ENCODE results near the gene MTCL3.

Gene MTCL3

DNA sequence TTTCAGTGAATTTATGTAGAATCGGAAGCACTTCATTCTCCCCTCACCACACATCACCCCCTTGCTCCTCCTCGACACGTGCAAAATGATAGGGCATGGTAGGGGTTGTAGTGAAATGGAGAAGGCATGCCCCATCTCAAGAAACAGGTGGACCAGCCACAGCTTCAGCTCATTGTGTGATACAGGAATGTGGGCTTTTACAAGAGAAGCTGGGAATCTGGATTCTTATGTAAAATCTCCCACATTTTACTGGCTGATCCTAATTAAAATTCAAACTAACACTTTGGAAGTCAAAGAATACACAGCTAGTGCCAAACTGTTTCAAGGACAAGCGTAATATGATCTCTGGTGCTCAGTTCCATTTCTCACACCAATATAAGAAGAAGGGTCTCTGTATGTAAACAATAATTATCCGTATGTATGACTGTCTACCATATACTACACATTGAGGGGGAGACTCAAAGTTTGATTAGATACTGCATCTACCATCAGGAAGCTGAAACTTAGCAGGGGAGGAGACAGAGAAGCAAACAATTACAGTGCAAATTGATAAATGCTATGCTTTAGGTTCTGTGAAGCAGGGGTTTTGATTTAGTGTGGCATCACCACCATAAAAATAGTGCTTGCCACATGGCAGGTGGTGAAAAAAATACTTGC is 35.6 kb downstream of the MTCL3 start:
- no peaks in the 10 kb centered on the region for H4K20me1 ChIP-seq (ENCODE audit: insufficient read depth, low read length)
- no peaks in the 10 kb centered on the region for H3K9me3 ChIP-seq (ENCODE audit: low read length)
- DNase-seq (ENCODE audit: low spot score), result no peak
- no peaks in the 10 kb centered on the region for H3K36me3 ChIP-seq (ENCODE audit: insufficient read depth, low read length)
- ChIA-PET POLR2A (interaction anchor here (0.5 kb wide), 1 partner anchor 246 kb away, joined by 3 read pairs; no protein-coding TSS in a partner anchor), CTCF (ENCODE audit: unreplicated experiment) (no interaction called here)
- intact Hi-C loops (cut with micrococcal nuclease; ENCODE audit: unreplicated experiment), result no loop called here
- BruUV-seq (replicated peaks), result no TSS peak
- H3K9me2 ChIP-seq (ENCODE audit: insufficient read depth, low read length), result no peaks in the 10 kb centered on the region
- H3K4me2 ChIP-seq (ENCODE audit: low read length), result no peak overlapping the region
- H3K79me2 ChIP-seq (ENCODE audit: insufficient read depth, low read depth, low read length), result no peaks in the 10 kb centered on the region
- no peak overlapping the region for H3K4me3 ChIP-seq (ENCODE audit: low read depth, low read length, poor library complexity, severe bottlenecking)
- no peaks in the 10 kb centered on the region for H3K4me1 ChIP-seq (ENCODE audit: insufficient read depth, low read length, poor library complexity, severe bottlenecking)
- TF ChIP-seq, protein P1, sequence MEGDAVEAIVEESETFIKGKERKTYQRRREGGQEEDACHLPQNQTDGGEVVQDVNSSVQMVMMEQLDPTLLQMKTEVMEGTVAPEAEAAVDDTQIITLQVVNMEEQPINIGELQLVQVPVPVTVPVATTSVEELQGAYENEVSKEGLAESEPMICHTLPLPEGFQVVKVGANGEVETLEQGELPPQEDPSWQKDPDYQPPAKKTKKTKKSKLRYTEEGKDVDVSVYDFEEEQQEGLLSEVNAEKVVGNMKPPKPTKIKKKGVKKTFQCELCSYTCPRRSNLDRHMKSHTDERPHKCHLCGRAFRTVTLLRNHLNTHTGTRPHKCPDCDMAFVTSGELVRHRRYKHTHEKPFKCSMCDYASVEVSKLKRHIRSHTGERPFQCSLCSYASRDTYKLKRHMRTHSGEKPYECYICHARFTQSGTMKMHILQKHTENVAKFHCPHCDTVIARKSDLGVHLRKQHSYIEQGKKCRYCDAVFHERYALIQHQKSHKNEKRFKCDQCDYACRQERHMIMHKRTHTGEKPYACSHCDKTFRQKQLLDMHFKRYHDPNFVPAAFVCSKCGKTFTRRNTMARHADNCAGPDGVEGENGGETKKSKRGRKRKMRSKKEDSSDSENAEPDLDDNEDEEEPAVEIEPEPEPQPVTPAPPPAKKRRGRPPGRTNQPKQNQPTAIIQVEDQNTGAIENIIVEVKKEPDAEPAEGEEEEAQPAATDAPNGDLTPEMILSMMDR (conservative IDR thresholded peaks at IDR 0.05; ENCODE audit: low read length), result no peak
- TF ChIP-seq EZH2phosphoT487 (IDR thresholded peaks at IDR 0.05; ENCODE audit: borderline replicate concordance, low read depth, low read length), result no peak
- H2AFZ ChIP-seq (ENCODE audit: low read length), result no peak overlapping the region
- H3K27ac ChIP-seq (ENCODE audit: low read depth, low read length, poor library complexity, severe bottlenecking), result no peak overlapping the region

DNA sequence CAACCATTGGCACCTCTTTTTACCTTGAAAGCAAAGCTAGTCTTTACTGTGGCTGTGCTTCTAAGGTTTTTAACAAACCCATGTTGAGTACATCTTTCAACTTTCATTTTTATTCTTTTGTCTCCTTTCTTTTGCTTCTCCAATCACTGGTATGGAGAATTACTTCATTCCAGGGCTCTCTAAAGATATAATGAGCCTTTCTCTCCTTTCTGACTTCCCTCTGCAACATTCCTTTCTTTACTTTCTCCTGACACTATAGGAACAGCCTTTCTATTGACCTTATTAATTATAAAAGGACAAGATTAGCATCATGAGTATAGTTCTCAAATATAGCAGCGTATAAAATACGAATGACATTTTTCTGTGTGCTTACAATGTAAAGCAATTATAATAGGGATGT is 36.8 kb downstream of the MTCL3 start:
- POLR2A ChIA-PET, result no interaction called here
- H4K20me1 ChIP-seq (ENCODE audit: insufficient read depth, low read length), result no peaks in the 10 kb centered on the region
- H3K79me2 ChIP-seq (ENCODE audit: insufficient read depth, low read depth, low read length), result no peaks in the 10 kb centered on the region
- intact Hi-C loops (cut with micrococcal nuclease; ENCODE audit: unreplicated experiment), result no loop called here
- H3K9me2 ChIP-seq (ENCODE audit: insufficient read depth, low read length), result no peaks in the 10 kb centered on the region
- no TSS peak for BruUV-seq (replicated peaks)
- CTCF ChIA-PET (ENCODE audit: unreplicated experiment), result no interaction called here
- H3K4me1 ChIP-seq (ENCODE audit: insufficient read depth, low read length, poor library complexity, severe bottlenecking), result no peaks in the 10 kb centered on the region
- TF ChIP-seq EZH2phosphoT487 (IDR thresholded peaks at IDR 0.05; ENCODE audit: borderline replicate concordance, low read depth, low read length), result no peak
- TF ChIP-seq, protein P1 (conservative IDR thresholded peaks at IDR 0.05; ENCODE audit: low read length), result no peak
- H3K9me3 ChIP-seq (ENCODE audit: low read length), result no peaks in the 10 kb centered on the region
- H3K4me2 ChIP-seq (ENCODE audit: low read length), result no peak overlapping the region
- H2AFZ ChIP-seq (ENCODE audit: low read length), result no peak overlapping the region
- DNase-seq (ENCODE audit: low spot score), result no peak
- no peaks in the 10 kb centered on the region for H3K36me3 ChIP-seq (ENCODE audit: insufficient read depth, low read length)
- H3K4me3 ChIP-seq (ENCODE audit: low read depth, low read length, poor library complexity, severe bottlenecking), result no peak overlapping the region
- H3K27ac ChIP-seq (ENCODE audit: low read depth, low read length, poor library complexity, severe bottlenecking), result no peak overlapping the region

DNA sequence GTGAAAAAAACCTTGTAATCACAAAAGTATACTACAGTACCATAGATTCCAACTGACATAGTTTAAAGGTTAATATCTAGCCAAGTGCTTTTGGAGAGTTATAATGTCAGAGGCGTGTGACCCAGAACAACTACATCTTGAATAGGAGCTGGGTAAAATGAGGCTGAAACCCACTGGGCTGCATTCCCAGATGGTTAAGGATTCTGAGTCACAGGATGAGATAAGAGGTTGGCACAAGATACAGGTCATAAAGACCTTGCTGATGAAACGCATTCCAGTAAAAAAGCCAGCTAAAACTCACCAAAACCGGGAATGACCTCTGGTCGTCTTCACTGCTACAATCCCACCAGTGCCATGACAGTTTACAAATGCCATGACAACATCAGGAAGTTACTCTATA is 37.5 kb downstream of the MTCL3 start:
- no peaks in the 10 kb centered on the region for H3K36me3 ChIP-seq (ENCODE audit: insufficient read depth, low read length)
- ChIA-PET POLR2A (no interaction called here), CTCF (ENCODE audit: unreplicated experiment) (no interaction called here)
- H3K4me3 ChIP-seq (ENCODE audit: low read depth, low read length, poor library complexity, severe bottlenecking), result no peak overlapping the region
- H3K9me2 ChIP-seq (ENCODE audit: insufficient read depth, low read length), result no peaks in the 10 kb centered on the region
- H2AFZ ChIP-seq (ENCODE audit: low read length), result no peak overlapping the region
- H3K4me2 ChIP-seq (ENCODE audit: low read length), result no peak overlapping the region
- BruUV-seq (replicated peaks), result no TSS peak
- H4K20me1 ChIP-seq (ENCODE audit: insufficient read depth, low read length), result no peaks in the 10 kb centered on the region
- no peak for DNase-seq (ENCODE audit: low spot score)
- no peaks in the 10 kb centered on the region for H3K79me2 ChIP-seq (ENCODE audit: insufficient read depth, low read depth, low read length)
- no peak overlapping the region for H3K27ac ChIP-seq (ENCODE audit: low read depth, low read length, poor library complexity, severe bottlenecking)
- intact Hi-C loops (cut with micrococcal nuclease; ENCODE audit: unreplicated experiment), result no loop called here
- no peaks in the 10 kb centered on the region for H3K4me1 ChIP-seq (ENCODE audit: insufficient read depth, low read length, poor library complexity, severe bottlenecking)
- no peaks in the 10 kb centered on the region for H3K9me3 ChIP-seq (ENCODE audit: low read length)
- TF ChIP-seq, protein P1 (conservative IDR thresholded peaks at IDR 0.05; ENCODE audit: low read length), result no peak
- no peak for TF ChIP-seq EZH2phosphoT487 (IDR thresholded peaks at IDR 0.05; ENCODE audit: borderline replicate concordance, low read depth, low read length)

Measured in OCI-LY7 (cell line).